GM21390 (cell line): ENCODE data around the gene NAGA.
A peak's percentile ranks its signal among the peaks of the same experiment; 100 is the strongest.
"Not testable (repeated sequence)": the region's sequence is repeated elsewhere in the genome, so short reads cannot be mapped to it uniquely, and the experiment has no call there.

ENCODE experiments used
- ATAC-seq: cut with Tn5 transposase; IDR thresholded peaks from one replicate; pipeline ENCODE4 v1.9.1; 2021; ENCODE audit not compliant: unreplicated experiment

NAGA gene

DNA sequence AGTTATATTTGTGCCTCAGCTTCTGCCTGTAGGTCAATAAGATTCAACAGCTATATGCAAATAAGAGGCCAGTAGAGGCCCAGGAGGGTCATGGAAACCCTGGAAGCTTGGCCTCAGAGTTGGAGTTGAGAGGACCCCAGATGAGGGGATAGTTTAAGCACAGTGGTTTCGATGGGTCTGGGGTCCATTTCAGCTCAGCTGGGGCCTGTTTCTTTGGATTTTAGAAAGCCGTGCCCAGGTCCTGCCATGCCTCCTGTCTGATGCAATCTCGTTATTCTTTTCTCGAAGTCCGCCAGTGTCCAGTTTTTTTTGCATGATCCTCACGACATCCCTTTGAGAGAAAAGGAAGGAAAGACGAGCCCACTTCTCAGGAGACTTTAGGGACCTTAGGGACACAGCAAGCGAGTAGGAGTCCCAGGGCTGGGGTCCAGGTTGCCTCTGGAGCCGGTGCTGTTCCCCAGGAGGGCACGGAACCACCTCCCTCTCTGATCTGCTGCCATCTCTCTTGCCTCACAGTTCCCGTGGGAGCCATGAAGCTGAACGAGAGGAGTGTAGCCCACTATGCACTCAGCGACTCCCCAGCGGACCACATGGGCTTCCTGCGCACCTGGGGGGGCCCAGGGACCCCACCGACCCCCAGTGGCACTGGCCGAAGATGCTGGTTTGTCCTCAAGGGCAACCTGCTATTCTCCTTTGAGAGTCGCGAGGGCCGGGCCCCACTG lies 6.3 kb upstream of the NAGA start:
- ATAC-seq: no peak

GRCh38 chr22:42074846-42075676 lies 4.4 kb upstream of the NAGA start:
- no peak for ATAC-seq

DNA sequence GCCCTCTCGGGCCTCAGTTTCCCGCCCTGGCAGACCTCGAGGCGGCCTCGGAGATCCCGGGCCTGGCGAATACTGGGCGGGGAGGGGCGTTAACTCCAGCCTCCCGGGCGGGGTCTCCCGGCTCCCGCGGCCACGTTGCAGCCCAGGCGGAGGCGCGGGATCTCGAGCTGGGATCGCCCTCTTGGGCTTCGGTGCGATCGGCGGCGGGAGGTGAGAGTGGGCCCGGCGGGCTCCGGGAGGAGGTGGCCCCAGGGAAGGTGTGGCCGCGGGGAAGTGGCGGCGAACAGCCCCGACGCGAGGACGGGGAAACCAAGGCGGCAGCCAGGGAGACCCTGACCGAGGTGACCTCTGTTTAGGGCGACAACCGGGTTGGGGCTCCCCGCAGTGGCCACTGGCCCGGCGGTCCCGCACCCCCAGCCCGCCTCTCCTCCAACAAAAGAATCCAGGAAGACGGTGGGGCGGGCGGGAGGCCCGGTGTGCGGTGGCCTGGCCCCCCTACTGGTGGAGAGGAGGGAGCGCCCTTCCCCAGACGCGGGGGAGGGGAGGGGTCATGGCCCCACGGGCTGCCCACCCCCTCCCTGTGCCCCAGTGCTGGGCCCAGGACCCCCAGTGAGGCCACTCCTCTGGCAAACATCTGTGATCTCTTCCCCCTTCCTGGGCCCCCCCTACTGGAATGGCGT lies 3.7 kb upstream of the NAGA start, which contains the start of gene PHETA2:
TSS of gene PHETA2 (plus strand) at position 117 of the 680 bp plus-strand sequence. CDS start 3,046 bp downstream, outside the sequence.
- ATAC-seq: no peak

DNA sequence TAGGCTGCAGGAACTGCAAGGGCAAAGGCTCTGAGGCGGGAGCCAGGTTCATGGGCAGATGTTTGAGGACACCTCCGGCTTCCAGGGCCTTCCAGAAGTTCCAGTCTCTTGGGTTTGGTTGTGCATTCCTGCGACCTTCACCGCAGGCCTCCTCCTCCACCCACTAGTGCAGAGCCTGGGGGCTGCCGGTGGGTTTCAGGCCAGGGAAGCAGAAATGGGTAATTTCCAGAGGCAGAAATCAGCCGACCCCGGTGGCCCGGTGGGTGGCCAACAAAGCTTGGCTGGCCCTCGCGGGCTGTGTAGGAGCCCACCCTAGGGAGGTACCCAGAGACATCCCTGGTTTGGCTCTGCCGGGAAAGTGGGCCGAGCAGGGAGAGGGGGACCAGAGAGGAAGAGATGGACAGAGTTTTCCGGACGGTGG lies 3.0 kb upstream of the NAGA start:
- no peak for ATAC-seq

DNA sequence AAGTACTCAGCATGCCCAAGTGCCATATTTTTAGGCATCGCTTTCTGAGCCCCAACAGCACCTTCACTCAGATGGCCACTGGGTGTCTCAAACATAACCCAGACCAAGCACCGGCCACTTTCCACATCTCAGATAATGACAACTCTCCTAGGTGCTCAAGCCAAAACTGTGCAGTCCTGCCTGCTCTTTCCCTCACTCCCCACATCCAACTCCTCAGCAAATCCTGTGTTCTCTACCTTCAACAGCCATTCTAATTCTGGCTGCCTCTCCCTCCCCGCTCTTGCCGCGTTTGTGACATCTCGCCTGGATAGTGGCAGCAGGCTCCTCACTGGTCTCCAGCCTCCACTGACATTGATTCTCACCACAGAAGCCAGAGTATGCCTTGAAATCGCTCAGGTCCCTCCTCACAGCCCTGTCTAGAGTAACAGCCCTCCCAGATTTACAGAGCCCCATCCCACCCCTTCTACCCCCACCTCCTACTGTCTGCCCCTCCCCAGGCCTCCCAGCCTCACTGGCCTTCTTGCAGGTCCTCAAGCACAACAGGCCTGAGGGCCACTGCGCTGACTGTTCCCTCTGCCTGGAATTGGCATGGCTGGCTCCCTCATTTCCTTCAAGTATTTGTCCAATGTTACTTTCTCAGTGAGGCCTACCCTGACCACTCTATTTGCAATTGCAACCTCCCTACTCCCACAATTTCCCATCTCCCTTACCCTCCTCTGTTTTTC lies 2.2 kb upstream of the NAGA start:
- no peak for ATAC-seq

- ATAC-seq: not testable (repeated sequence)
Observed at GRCh38 chr22:42071508-42071907, 896 bp upstream of the NAGA start.

DNA sequence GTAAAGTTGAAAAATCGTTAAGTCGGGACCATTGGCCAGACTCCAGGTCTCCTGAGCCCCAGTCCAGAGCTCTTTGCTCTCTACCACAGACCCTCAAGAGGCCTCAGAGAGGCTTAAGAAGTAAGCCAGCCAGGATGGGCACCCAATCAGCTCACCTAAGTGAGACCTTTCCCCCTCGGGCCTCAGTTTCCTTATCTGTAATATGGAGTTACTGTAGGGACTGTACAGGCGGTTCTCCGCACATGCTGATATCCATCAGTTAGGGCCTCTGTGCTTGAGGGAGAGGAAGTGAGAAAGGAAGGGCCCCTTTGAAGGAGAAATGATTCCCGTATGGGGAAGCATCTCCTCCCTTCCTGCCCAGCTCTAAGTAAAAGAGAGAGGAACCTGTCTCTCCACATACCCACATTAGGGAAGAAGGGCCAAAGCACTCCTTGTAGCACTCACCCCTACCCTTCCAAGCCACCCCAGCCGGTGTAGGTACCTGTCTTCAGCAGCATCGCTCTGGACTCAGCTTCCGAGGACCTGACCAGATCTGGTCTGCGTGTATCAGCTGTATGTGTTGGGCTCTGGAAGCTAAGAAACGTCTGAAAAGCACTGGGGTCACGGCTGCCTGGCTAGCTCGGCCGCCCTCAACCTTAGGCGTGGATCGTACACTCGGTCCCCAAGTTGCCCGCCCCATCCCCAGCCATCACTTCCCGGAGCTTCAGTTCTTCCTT lies 653 bp downstream of the NAGA start:
- ATAC-seq: peak; percentile 26

DNA sequence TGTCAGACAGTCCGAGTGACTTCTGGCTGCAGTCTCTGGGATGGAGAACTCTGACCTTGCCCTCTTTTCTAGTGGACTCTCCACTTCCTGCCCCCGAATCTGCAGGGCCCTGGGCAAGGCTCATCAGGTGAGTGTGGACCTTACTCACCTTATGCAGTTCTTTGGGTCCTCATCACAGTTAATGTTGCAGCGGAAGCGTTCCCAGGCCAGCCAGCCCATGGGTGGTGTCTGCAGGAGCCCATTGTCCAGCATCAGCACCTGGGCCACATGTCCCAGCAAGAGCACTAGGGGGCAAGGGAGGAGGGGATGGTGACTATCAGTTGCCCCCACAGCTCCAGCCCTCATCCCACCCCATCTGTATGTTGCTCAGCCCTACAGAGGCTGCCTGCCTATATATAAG lies 2.3 kb downstream of the NAGA start:
- ATAC-seq: no peak

GRCh38 chr22:42067671-42068251 lies 2.9 kb downstream of the NAGA start:
- ATAC-seq: no peak

DNA sequence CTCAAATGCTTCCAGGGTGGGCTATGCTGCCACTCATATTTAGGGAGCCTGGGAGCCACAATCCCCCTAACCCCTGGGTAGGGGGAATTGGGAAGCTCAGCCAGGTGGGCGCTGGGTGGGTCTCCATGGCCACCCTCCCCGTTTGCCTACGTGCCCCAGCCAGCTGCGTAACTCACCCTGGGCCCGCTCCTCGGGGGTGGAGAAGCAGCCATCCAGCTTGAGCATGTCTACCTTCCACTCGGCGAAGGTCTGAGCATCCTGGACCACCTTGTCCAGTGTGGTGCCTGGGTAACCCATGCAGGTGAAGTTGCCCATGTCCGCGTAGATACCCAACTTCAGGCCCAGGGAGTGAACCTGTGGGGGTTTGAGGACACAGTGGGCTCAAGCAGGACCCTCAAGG lies 3.7 kb downstream of the NAGA start:
- ATAC-seq: no peak

GRCh38 chr22:42066126-42066761 lies 4.4 kb downstream of the NAGA start:
- ATAC-seq: no peak

GRCh38 chr22:42065438-42066125 lies 5.0 kb downstream of the NAGA start:
- no peak for ATAC-seq

DNA sequence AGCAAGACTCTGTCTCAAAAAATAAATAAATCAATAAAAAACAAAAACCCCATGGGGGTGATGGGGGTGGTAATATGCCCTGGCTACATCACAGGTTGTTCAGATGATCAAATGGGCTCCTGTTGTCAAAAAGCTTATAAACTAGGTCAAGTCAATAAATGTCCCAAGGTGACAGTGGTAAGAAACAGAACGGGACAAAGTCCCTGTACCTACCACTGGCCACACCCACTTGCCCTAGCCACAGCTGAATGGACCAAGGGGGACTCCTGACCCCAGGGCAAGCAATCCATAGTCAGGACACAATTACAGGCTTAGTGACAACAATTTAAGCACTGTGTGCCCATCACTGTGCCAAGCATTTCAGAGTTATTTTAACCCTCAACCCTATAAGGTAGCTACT lies 6.0 kb downstream of the NAGA start:
- ATAC-seq: no peak

- ATAC-seq: no peak
Observed at GRCh38 chr22:42062506-42063170, 8.0 kb downstream of the NAGA start.

DNA sequence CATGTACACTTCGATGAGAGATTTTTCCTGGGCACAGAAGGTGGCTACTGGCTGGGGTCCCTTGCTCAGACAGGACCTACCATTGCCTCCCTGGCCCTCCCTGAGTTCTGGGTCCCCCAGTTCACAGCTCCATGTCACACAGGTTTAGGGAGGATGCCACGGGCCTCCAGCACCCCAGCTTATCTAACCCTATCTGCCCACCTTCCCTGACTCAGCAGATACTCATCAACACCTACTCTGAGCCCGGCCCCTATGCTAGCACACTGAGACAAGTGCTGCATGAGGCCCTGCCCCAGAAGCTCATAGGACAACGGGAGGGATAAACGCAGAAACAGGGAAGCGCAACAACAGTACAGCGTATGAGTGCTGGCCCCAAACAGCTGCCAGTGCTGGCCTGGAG lies 9.6 kb downstream of the NAGA start:
- ATAC-seq: no peak

GRCh38 chr22:42060489-42060888 lies 10.1 kb downstream of the NAGA start:
- ATAC-seq: no peak

GRCh38 chr22:42056757-42057511 lies 13.7 kb downstream of the NAGA start:
- no peak for ATAC-seq

DNA sequence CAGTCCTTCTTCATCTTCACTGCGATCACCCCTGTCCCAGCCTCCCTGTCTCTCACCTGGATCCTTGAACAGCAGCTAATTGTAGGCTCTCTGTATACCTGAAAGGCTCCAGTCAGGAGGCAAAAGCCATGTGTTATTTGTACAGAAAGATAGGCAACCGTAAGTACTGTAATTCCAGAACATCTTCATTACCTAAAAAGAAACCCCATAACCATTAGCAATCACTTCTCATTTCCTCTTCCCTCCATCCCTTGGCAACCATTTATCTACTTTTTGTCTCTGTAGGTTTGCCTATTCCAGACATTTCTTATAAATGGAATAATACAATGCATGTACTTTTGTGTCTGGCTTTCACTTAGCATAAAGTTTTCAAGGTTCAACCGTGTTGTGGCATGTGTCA lies 17.8 kb downstream of the NAGA start:
- no peak for ATAC-seq
